HG02763 (cell line): Measurements from ENCODE around the gene TNNT2.

Experiments
- ATAC-seq: cut with Tn5 transposase; IDR thresholded peaks from one replicate; pipeline ENCODE4 v1.9.1; 2021; ENCODE audit warnings: mild to moderate bottlenecking, moderate library complexity; ENCODE audit not compliant: unreplicated experiment

TNNT2 gene

GRCh38 chr1:201336711-201337450 lies 40.6 kb downstream of the TNNT2 start:
- ATAC-seq: no peak

- no peak for ATAC-seq
These were observed 41.6 kb downstream of the TNNT2 start for GRCh38 chr1:201335901-201336300.

DNA sequence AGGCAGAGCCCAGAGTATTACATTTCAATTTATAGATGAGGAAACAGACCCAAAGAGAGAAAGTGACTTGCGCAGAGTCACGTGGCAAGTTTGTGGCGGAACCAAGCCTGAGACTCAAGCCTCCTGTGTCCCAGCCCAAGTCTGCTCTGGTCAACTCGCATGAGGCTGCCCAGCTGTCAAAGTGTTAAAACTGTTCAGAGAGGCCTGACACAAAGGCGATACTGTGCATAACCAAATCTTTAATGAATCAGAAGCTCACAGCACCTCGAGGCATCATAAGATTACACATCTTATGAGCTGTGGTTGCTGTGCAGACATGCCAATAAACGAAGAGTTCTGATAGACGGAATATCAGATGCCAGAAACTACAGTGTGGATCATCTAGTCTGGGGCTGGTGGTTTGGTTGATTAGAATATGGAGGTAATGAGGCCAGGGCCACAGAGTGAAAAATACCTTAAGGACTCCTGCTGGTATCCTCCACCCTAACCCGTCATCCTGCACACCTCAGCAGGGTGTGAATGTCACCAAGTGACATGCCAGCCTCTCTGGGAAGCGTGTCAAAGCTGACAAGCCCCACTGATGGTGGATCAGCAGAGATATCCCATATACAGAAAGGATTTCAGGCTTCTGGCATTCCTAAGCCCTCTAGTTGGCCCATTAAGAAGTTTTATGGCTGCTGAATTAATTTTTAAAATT lies 42.2 kb downstream of the TNNT2 start:
- no peak for ATAC-seq

- no peak for ATAC-seq
These were observed 42.9 kb downstream of the TNNT2 start for GRCh38 chr1:201334325-201335173.

DNA sequence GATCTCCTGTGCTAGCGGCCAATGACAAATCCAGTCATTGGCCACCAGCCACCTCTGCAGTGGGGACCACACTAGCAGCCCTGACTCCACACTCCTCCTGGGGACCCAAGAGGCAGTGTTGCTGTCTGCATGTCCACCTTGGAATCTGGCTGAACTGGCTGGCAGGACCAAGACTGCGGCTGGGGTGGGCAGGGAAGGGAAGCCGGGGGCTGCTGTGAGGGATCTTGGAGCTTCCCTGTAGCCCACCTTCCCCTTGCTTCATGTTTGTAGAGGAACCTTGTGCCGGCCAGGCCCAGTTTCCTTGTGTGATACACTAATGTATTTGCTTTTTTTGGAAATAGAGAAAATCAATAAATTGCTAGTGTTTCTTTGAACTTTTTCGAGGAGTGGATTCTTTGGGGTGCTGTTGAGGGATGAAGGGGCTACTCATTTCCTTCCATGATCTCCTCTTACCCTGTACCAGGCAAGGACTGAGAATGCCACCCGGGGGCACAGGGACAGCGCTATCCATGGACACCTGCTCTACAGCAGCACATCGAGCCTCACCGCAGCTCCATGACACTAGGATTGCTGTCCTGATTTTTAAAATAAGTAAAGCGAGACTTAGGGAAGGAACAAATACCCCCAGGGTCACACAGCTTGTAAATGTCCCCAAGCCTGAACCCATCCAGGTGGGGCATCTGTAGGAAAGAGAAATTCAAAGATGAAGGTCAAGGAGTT lies 44.7 kb downstream of the TNNT2 start:
- no peak for ATAC-seq

GRCh38 chr1:201332021-201332420 lies 45.5 kb downstream of the TNNT2 start:
- no peak for ATAC-seq

DNA sequence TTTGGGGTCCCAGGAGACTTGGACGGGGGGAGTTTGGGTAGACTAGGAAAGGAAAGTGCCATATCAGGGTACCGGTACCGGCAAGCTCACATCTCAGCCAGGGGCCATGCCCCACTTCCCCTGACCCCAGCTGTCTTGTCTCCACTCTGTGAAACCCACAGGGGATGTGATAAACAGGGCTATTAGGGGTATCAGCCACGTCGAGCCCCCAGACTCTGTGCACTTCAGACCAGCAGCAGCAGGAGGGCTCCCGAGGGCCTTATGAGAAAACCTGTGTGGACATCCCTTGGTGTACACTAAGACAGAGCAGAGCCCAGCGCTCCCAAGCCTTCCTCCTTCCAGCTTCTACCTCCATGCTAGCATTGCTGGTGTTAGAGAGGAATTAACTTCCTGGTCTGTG lies 46.3 kb downstream of the TNNT2 start:
- ATAC-seq: no peak

- no peak for ATAC-seq
These were observed 46.9 kb downstream of the TNNT2 start for GRCh38 chr1:201330541-201330940.

DNA sequence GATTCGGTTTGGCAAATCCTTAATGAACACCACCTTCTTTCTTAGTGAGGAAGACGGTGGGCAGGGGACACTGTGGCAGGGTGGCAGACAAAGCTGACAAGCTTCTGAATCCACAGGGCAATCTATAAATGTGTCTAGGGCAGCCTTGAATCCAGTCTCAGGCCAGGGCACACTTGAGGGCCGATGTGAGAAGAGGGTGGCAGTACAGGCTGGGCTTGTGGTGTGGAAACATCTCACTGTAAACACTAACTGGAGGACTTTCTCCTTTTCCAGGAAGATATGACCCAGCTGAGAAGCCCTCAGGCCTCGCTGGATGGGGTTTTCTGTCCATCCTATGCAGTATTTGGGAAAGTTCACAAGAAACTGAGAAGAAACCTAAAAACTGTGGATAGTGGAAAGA lies 47.7 kb downstream of the TNNT2 start:
- no peak for ATAC-seq

GRCh38 chr1:201329286-201329685 lies 48.2 kb downstream of the TNNT2 start:
- no peak for ATAC-seq

- no peak for ATAC-seq
These were observed 48.9 kb downstream of the TNNT2 start for GRCh38 chr1:201328576-201328975.

- ATAC-seq: no peak
These were observed 49.7 kb downstream of the TNNT2 start for GRCh38 chr1:201327687-201328240.

DNA sequence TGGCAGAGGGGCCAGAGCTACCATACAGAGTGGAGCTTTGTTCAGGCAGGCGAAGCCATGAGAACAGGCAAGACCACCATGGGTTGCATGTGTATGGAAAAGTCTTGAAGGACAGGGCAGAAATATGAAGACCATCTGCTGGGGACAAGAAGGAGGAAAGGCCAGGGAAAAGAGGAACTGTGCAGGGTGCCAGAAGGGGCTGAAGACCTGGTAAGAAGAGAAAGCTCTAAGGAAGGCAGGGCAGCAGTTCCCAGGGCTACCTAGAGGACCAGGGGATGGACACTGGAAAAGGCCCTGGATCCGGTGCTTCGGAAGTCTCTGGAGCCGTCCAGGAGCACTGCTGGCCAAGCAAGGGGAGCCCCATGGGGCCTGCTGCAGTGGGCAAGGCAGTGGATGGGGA lies 50.8 kb downstream of the TNNT2 start:
- no peak for ATAC-seq

DNA sequence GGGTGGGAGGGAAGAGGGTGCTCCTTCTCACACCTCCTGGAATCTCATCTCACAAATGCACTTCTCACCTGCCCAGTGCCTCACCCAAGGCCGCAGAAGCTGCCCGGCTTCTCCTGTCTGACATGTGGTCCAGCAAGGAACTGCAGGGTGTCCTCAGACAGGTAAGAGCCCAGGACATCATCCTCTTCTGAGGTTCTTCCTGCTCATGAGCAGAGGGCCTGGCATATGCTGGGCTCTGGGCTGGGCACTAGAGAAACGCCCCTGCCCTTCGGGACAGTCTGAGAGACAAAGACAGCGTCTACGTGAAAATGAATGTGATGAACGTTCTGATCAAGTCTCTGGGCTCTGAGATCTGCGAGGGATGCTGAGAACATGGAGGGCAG lies 51.8 kb downstream of the TNNT2 start:
- ATAC-seq: no peak

- ATAC-seq: no peak
These were observed 52.4 kb downstream of the TNNT2 start for GRCh38 chr1:201324821-201325677.

DNA sequence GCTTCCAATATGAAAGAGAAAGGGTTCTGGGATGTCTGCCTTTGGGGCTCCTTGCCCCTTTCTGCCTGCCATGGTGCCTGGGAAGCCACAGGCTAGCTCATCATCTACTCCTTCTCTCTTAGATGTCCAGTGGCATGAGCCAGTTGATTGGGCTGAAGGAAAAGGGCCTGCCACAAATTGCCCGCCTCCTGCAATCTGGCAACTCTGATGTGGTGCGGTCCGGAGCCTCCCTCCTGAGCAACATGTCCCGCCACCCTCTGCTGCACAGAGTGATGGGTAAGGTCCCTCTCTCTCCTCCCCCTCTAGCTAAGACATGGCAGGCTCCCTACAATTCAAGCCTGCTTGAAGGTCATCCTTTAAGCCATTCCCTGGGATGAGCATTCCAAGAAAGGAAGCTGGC lies 53.2 kb downstream of the TNNT2 start:
- no peak for ATAC-seq

- no peak for ATAC-seq
These were observed 54.6 kb downstream of the TNNT2 start for GRCh38 chr1:201322653-201323510.

DNA sequence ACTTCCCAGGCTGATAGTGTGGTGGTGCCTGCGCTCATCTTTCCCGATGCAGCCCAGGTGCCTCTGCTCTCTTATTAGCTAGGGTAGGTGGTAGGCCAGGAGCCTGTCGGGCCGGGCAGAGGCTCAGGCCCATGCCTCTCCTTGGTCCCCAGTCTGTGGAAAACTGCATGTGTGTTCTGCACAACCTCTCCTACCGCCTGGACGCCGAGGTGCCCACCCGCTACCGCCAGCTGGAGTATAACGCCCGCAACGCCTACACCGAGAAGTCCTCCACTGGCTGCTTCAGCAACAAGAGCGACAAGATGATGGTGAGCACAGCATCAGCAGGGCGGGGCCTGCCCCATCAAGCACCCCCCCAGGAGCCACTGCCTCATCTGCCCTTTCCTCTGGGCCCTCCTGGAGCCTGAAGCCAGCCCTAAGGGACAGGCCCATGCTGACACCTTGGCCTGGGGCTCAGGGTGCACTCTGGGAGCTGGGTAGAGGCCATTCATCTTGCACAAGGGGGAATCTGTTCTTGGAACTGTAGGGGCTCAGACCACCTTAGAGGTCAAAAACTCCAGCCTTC lies 55.6 kb downstream of the TNNT2 start:
- no peak for ATAC-seq
